PC-9 (cell line): ENCODE measurements around the gene KDM1A. TPM values are rescaled to one million over a fixed set of nuclear protein-coding genes. Genes with fewer than 3 reads are reported as not detected.
A peak's percentile ranks its signal among the peaks of the same experiment; 100 is the strongest.

Experiments used
- BruUV-seq: library from RNA; stranded (reverse); fragments of 400-500 nt; replicated peaks from 2 replicates; lab custom pipeline; 2021; lab: Mats Ljungman, UMichigan
- CTCF ChIA-PET: fragments of 300-600 bp; sonication (Branson Sonifier 250); formaldehyde crosslinking; loops from one replicate; lab custom pipeline; 2022; ENCODE audit warnings: antibody characterized with exemption; lab: Charles Lee
- POLR2A ChIA-PET: fragments of 300-600 bp; sonication (Branson Sonifier 250); formaldehyde crosslinking; loops from one replicate; lab custom pipeline; 2022; ENCODE audit warnings: antibody characterized with exemption; ENCODE audit not compliant: unreplicated experiment; lab: Charles Lee
- DNase-seq, 2 experiments: peaks; one replicate each; pipeline versions ENCODE4 v3.0.0 to v3.0.0-alpha.2; 2015 to 2022; ENCODE audit warnings: mixed read lengths in 1 of 2
- H2AFZ ChIP-seq: fragments of 200-600 bp; sonication (generic); 2 replicates; pipeline ENCODE4 v1.8.1; 2017; ENCODE audit warnings: antibody characterized with exemption
- H3F3A ChIP-seq: fragments of 200-600 bp; sonication (generic); 2 replicates; pipeline ENCODE4 v1.8.1; 2017; ENCODE audit warnings: antibody characterized with exemption, mild to moderate bottlenecking, low read depth; ENCODE audit not compliant: insufficient read depth
- H3K27ac ChIP-seq: fragments of 200-600 bp; sonication (generic); 2 replicates; pipeline ENCODE4 v1.6.1; 2016; ENCODE audit warnings: mixed run types
- H3K27me3 ChIP-seq: fragments of 200-600 bp; sonication (generic); 2 replicates; pipeline ENCODE4 v1.6.1; 2016; ENCODE audit warnings: low read depth, mixed run types; ENCODE audit not compliant: insufficient read depth
- H3K36me3 ChIP-seq: fragments of 200-600 bp; sonication (generic); 2 replicates; pipeline ENCODE4 v1.6.1; 2016; ENCODE audit warnings: low read depth, mixed run types
- H3K4me1 ChIP-seq: fragments of 200-600 bp; sonication (generic); replicated peaks from 2 replicates; pipeline ENCODE4 v1.6.1; 2016; ENCODE audit warnings: mixed run types; ENCODE audit not compliant: insufficient read depth
- H3K4me2 ChIP-seq: fragments of 200-600 bp; sonication (generic); 2 replicates; pipeline ENCODE4 v1.6.1; 2017; ENCODE audit warnings: mixed run types
- H3K4me3 ChIP-seq: fragments of 200-600 bp; sonication (generic); 2 replicates; pipeline ENCODE4 v1.6.1; 2016; ENCODE audit warnings: mixed run types
- H3K79me2 ChIP-seq: fragments of 200-600 bp; sonication (generic); 2 replicates; pipeline ENCODE4 v1.6.1; 2017; ENCODE audit warnings: low read depth, mixed run types
- H3K9me2 ChIP-seq: fragments of 200-600 bp; sonication (generic); 2 replicates; pipeline ENCODE4 v1.8.1; 2017; ENCODE audit warnings: mild to moderate bottlenecking; ENCODE audit not compliant: insufficient read depth
- H3K9me3 ChIP-seq: fragments of 200-600 bp; sonication (generic); 2 replicates; pipeline ENCODE4 v1.8.1; 2016; ENCODE audit warnings: low read depth; ENCODE audit not compliant: insufficient read depth
- H4K20me1 ChIP-seq: fragments of 200-600 bp; sonication (generic); 2 replicates; pipeline ENCODE4 v1.8.1; 2017; ENCODE audit not compliant: insufficient read depth
- EZH2 ChIP-seq: fragments of 200-600 bp; sonication (generic); IDR thresholded peaks from 2 replicates; pipeline ENCODE4 v1.8.0; 2017; ENCODE audit warnings: antibody characterized with exemption, low read depth
- intact Hi-C: fragments of 100-400 bp; cut with micrococcal nuclease; formaldehyde crosslinking; loops from one replicate; pipeline ENCODE4 v1.10.0; 2022; ENCODE audit not compliant: unreplicated experiment
- total RNA-seq: library from RNA; stranded (reverse); gene quantifications from 2 replicates; pipeline ENCODE4 v1.2.3, GENCODE V29; 2021
- TF ChIP-seq, protein P1 (sequence below): fragments of 200-600 bp; sonication (generic); conservative IDR thresholded peaks from 2 replicates; pipeline ENCODE4 v1.6.1; 2017; ENCODE audit warnings: mixed run types, antibody characterized with exemption, mild to moderate bottlenecking, moderate library complexity

Gene KDM1A
- total RNA-seq, 1 experiment from 2014 or later = 213 TPM

DNA sequence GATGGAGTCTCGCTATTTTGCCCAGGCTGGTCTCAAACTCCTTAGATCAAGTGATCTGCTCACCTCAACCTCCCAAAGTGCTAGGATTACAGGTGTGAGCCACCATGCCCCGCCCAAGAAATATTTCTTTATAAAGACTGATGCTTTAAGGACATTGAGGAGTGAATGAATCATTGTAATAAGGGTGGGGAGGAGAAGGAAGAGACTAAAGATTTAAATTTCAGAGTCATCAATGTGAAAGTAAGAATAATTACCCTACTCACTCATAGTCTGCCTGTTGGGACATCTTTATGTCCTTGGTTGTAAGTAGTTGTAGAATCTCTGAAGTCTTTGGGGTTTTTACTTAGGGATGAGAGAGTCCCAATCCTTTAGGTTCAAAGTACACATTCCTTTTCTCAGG lies 7.3 kb downstream of the KDM1A start:
- POLR2A ChIA-PET = interaction anchor here (0.5 to 0.6 kb wide), 2 partner anchors 75 to 1160 kb away, joined by 3 to 14 read pairs; no protein-coding TSS in a partner anchor
- peak overlapping the region; percentile 31; the same call in 1 of the 2 replicates for H3K4me3 ChIP-seq
- no peaks in the 10 kb centered on the region for H3K27me3 ChIP-seq
- peak in 1 of 2 experiments; percentile 69 for DNase-seq
- intact Hi-C loops = no loop called here
- H3K36me3 ChIP-seq = peaks cover 23% of the 10 kb centered on the region
- no peaks in the 10 kb centered on the region for H3K9me3 ChIP-seq
- H3K4me1 ChIP-seq = peaks cover 90% of the 10 kb centered on the region
- peak overlapping the region; percentile 61 for H3K27ac ChIP-seq
- peaks cover 28% of the 10 kb centered on the region; the same call in 1 of the 2 replicates for H3F3A ChIP-seq
- H2AFZ ChIP-seq = no peak overlapping the region
- TF ChIP-seq, protein P1, sequence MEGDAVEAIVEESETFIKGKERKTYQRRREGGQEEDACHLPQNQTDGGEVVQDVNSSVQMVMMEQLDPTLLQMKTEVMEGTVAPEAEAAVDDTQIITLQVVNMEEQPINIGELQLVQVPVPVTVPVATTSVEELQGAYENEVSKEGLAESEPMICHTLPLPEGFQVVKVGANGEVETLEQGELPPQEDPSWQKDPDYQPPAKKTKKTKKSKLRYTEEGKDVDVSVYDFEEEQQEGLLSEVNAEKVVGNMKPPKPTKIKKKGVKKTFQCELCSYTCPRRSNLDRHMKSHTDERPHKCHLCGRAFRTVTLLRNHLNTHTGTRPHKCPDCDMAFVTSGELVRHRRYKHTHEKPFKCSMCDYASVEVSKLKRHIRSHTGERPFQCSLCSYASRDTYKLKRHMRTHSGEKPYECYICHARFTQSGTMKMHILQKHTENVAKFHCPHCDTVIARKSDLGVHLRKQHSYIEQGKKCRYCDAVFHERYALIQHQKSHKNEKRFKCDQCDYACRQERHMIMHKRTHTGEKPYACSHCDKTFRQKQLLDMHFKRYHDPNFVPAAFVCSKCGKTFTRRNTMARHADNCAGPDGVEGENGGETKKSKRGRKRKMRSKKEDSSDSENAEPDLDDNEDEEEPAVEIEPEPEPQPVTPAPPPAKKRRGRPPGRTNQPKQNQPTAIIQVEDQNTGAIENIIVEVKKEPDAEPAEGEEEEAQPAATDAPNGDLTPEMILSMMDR = no peak
- no peak for TF ChIP-seq EZH2
- peaks cover 89% of the 10 kb centered on the region for H4K20me1 ChIP-seq
- peak overlapping the region; percentile 86 for H3K4me2 ChIP-seq
- peaks cover 100% of the 10 kb centered on the region for H3K79me2 ChIP-seq
- no peaks in the 10 kb centered on the region for H3K9me2 ChIP-seq
- CTCF ChIA-PET = no interaction called here
- no TSS peak for BruUV-seq

DNA sequence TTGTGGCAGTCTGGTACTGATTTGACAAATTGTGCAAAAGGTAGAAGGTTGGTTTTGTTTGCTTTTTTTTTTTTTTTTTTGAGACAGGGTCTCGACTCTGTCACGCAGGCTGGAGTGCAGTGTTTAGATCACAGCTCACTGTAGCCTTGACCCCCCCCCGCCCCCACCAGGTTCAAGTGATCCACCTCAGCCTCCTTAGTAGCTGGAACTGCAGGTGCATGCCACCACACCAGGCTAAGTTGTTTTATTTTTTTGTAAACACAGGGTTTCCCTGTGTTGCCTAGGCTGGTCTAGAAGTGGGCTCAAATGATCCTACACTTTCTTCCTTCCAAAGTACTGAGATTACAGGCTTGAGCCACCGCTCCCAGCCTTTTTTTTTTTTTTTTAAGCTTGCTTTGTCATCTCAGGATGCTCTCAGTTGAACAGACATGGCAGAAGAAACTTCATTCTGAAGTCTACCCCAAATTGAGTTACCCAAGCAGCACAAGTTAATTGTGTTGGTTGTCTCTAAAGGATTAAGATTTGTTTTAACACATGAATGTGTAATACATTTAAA lies 8.2 kb downstream of the KDM1A start:
- ChIA-PET POLR2A (interaction anchor here (0.6 to 0.7 kb wide), 2 partner anchors 10 to 28 kb away, joined by 3 to 7 read pairs; no protein-coding TSS in a partner anchor), CTCF (interaction anchor here (0.6 kb wide), 3 partner anchors 52 to 369 kb away, joined by 3 to 4 read pairs (median 3); no protein-coding TSS in a partner anchor)
- peaks cover 100% of the 10 kb centered on the region for H3K79me2 ChIP-seq
- no peak overlapping the region for H2AFZ ChIP-seq
- peak overlapping the region; percentile 86 for H3K4me2 ChIP-seq
- H3K4me3 ChIP-seq = no peak overlapping the region
- H3K9me3 ChIP-seq = no peaks in the 10 kb centered on the region
- intact Hi-C loops = no loop called here
- no peak for DNase-seq
- H3K4me1 ChIP-seq = peaks cover 92% of the 10 kb centered on the region
- peaks cover 91% of the 10 kb centered on the region for H4K20me1 ChIP-seq
- no peaks in the 10 kb centered on the region for H3K9me2 ChIP-seq
- H3K27me3 ChIP-seq = no peaks in the 10 kb centered on the region
- peaks cover 17% of the 10 kb centered on the region for H3K36me3 ChIP-seq
- BruUV-seq = no TSS peak
- peak overlapping the region; percentile 61; the same call in 1 of the 2 replicates for H3K27ac ChIP-seq
- peaks cover 36% of the 10 kb centered on the region; the same call in 1 of the 2 replicates for H3F3A ChIP-seq
- TF ChIP-seq, protein P1 = no peak
- no peak for TF ChIP-seq EZH2

DNA sequence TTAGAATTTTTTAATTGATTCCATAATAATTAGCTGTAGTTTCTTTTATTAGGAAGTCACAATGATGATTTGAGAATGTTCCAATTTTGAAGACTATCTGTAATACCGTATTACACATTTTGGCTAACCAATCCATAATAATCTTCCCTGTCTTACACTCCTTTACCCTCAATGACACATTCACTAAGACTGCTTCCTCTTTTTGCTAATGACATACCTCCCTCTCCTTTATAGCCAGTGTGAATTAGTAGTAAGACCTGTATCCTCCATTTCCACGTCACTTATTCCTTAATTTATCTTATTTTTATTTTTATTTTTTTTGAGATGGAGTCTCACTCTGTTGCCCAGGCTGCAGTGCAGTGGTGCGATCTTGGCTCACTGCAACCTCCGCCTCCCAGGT lies 10.1 kb downstream of the KDM1A start:
- Histone ChIP-seq H3K27me3 (no peaks in the 10 kb centered on the region), H3K4me1 (peaks cover 91% of the 10 kb centered on the region), H3K27ac (no peak overlapping the region), H3K79me2 (peaks cover 100% of the 10 kb centered on the region), H3K9me2 (no peaks in the 10 kb centered on the region), H3K4me2 (peak overlapping the region; percentile 86), H3K36me3 (peaks cover 12% of the 10 kb centered on the region), H4K20me1 (peaks cover 91% of the 10 kb centered on the region), H2AFZ (no peak overlapping the region), H3K9me3 (no peaks in the 10 kb centered on the region), H3F3A (peaks cover 45% of the 10 kb centered on the region; the same call in 1 of the 2 replicates), H3K4me3 (no peak overlapping the region)
- POLR2A ChIA-PET = no interaction called here
- TF ChIP-seq EZH2 = no peak
- TF ChIP-seq, protein P1 = no peak
- DNase-seq = no peak
- intact Hi-C loops = no loop called here
- no TSS peak for BruUV-seq
- CTCF ChIA-PET = no interaction called here
